CD4-positive, CD25-positive, alpha-beta regulatory T cell (primary cell): ENCODE data around the gene SORCS2. TPM values are rescaled to one million over a fixed set of nuclear protein-coding genes. Genes with fewer than 3 reads are reported as not detected.
A peak's percentile ranks its signal among the peaks of the same experiment; 100 is the strongest.

ENCODE experiments used
- ATAC-seq, 2 donors: fragments of 150-1000 bp; cut with Tn5 transposase; one replicate each; pipeline ENCODE4 v1.10.0; 2021; ENCODE audit warnings: low read depth in 2 of 2, moderate number of reproducible peaks in 2 of 2, moderate library complexity in 1 of 2
- DNase-seq, 3 donors: peaks; one replicate each; pipeline versions ENCODE4 v3.0.0 to v3.0.0-alpha.2; 2012 to 2022; ENCODE audit warnings: mixed read lengths in 1 of 3
- H3K27ac ChIP-seq: one replicate; pipeline ENCODE4 v1.7.0; 2013; ENCODE audit warnings: mild to moderate bottlenecking, low read length; ENCODE audit not compliant: insufficient read depth, poor library complexity, severe bottlenecking
- H3K27me3 ChIP-seq: one replicate; pipeline ENCODE4 v1.7.0; 2013; ENCODE audit warnings: low read length; ENCODE audit not compliant: control insufficient read depth, insufficient read depth
- H3K36me3 ChIP-seq: one replicate; pipeline ENCODE4 v1.7.0; 2013; ENCODE audit warnings: mild to moderate bottlenecking, low read length, moderate library complexity; ENCODE audit not compliant: control insufficient read depth, insufficient read depth
- H3K4me1 ChIP-seq: 2 replicates; pipeline ENCODE4 v1.7.0; 2013; ENCODE audit warnings: mild to moderate bottlenecking, low read length; ENCODE audit not compliant: insufficient read depth, control insufficient read depth, poor library complexity, severe bottlenecking
- H3K4me3 ChIP-seq: one replicate; pipeline ENCODE4 v1.7.0; 2013; ENCODE audit warnings: low read depth, mild to moderate bottlenecking, low read length, moderate library complexity
- H3K9me3 ChIP-seq, 2 experiments: 1 replicate in 1 of 2; 2 replicates in 1 of 2; pipeline ENCODE4 v1.7.0; 2013; ENCODE audit warnings: low read length in 2 of 2, mild to moderate bottlenecking in 1 of 2, moderate library complexity in 1 of 2; ENCODE audit not compliant: control insufficient read depth in 2 of 2
- H3K27ac Mint-ChIP-seq, 3 donors: one replicate each; pipeline ENCODE4 v1.8.0; 2020 to 2022; ENCODE audit warnings: mild to moderate bottlenecking in 3 of 3, mixed read lengths in 3 of 3, moderate library complexity in 2 of 3
- H3K27me3 Mint-ChIP-seq: one replicate; pipeline ENCODE4 v1.8.0; 2022; ENCODE audit warnings: mild to moderate bottlenecking, mixed read lengths
- H3K36me3 Mint-ChIP-seq: one replicate; pipeline ENCODE4 v1.8.0; 2020; ENCODE audit warnings: mixed read lengths
- H3K4me1 Mint-ChIP-seq, 4 donors: one replicate each; pipeline ENCODE4 v1.8.0; 2020 to 2022; ENCODE audit warnings: mixed read lengths in 4 of 4, mild to moderate bottlenecking in 1 of 4
- H3K4me3 Mint-ChIP-seq, 4 donors: one replicate each; pipeline ENCODE4 v1.8.0; 2020 to 2022; ENCODE audit warnings: mild to moderate bottlenecking in 4 of 4, mixed read lengths in 4 of 4, moderate library complexity in 3 of 4
- H3K9me3 Mint-ChIP-seq, 7 donors: one replicate each; pipeline ENCODE4 v1.8.0; 2020 to 2022; ENCODE audit warnings: mixed read lengths in 7 of 7, mild to moderate bottlenecking in 3 of 7, moderate library complexity in 2 of 7
- polyA plus RNA-seq, 4 donors: library from polyadenylated mRNA; unstranded; fragments of 300-500 nt; fragmentation: Illumina TruSeq; gene quantifications; one replicate each; pipeline ENCODE4 v1.2.3, GENCODE V29; 2021
- total RNA-seq: library from RNA; stranded (reverse); gene quantifications from one replicate; pipeline ENCODE4 v1.2.3, GENCODE V29; 2022

Gene SORCS2
- total and polyA plus RNA-seq, 5 donors from 2014 or later, result not detected

DNA sequence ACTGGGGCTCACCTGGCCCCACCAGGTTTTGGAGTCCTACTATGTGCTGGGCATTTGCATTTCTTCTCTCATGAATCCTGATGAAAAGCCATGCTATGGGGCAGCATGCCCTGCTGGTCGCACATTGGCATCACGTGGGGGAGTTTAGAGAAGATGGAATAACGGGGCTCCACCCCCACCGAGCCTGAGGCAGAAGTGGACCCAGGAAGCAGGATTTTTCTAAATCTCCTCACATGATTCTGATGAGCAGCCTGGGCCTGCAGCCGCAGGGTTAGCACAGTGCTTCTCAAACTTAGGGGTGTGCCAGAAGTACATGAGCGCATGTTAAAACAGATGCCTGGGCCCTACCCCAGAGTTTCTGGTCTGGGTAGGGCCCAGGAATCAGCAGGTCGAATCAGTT is 4.6 kb upstream of the SORCS2 start:
- no peaks in the 10 kb centered on the region for H3K27me3 ChIP-seq
- H3K4me1 Mint-ChIP-seq, result peaks cover 0 to 2% (median 0%) of the 10 kb centered on the region in 4 donors
- DNase-seq, result no peak
- no peak overlapping the region for H3K4me3 ChIP-seq
- H3K27ac ChIP-seq, result no peak overlapping the region
- peaks cover 35% of the 10 kb centered on the region for H3K27me3 Mint-ChIP-seq
- no peaks in the 10 kb centered on the region for H3K36me3 Mint-ChIP-seq
- H3K36me3 ChIP-seq, result no peaks in the 10 kb centered on the region
- H3K27ac Mint-ChIP-seq, result no peak overlapping the region
- no peaks in the 10 kb centered on the region for H3K9me3 ChIP-seq
- no peak for ATAC-seq
- no peaks in the 10 kb centered on the region for H3K4me1 ChIP-seq
- no peak overlapping the region for H3K4me3 Mint-ChIP-seq
- H3K9me3 Mint-ChIP-seq, result peaks cover 0 to 6% (median 0%) of the 10 kb centered on the region in 7 donors

DNA sequence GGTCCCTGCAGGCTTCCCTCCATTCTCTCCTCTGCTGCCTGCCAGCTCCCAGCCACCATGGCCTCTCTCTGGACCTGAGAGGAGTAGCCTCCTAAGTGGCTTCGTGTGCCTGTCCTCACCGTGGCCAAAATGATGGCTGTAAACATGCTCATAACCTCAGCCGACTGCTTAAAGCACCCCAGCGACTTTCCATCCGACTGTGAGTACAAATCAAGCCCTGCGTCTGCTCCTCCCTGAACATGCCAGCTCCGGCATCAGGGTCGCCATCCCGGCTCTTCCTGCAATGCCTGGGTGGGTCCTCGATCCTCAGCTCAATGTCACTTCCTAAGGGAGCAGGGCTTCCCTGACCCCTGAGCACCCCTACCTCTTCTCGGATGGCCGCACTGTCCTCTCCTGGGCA is 3.3 kb upstream of the SORCS2 start:
- ATAC-seq (no peak), DNase-seq (no peak)
- Mint-ChIP-seq H3K27me3 (peaks cover 41% of the 10 kb centered on the region), H3K4me3 (no peak overlapping the region), H3K9me3 (peaks cover 0 to 6% (median 0%) of the 10 kb centered on the region in 7 donors), H3K36me3 (no peaks in the 10 kb centered on the region), H3K4me1 (peaks cover 0 to 2% (median 0%) of the 10 kb centered on the region in 4 donors), H3K27ac (no peak overlapping the region)
- Histone ChIP-seq H3K36me3 (no peaks in the 10 kb centered on the region), H3K4me3 (no peak overlapping the region), H3K27ac (no peak overlapping the region), H3K9me3 (no peaks in the 10 kb centered on the region), H3K4me1 (peaks cover 6% of the 10 kb centered on the region), H3K27me3 (no peaks in the 10 kb centered on the region)

DNA sequence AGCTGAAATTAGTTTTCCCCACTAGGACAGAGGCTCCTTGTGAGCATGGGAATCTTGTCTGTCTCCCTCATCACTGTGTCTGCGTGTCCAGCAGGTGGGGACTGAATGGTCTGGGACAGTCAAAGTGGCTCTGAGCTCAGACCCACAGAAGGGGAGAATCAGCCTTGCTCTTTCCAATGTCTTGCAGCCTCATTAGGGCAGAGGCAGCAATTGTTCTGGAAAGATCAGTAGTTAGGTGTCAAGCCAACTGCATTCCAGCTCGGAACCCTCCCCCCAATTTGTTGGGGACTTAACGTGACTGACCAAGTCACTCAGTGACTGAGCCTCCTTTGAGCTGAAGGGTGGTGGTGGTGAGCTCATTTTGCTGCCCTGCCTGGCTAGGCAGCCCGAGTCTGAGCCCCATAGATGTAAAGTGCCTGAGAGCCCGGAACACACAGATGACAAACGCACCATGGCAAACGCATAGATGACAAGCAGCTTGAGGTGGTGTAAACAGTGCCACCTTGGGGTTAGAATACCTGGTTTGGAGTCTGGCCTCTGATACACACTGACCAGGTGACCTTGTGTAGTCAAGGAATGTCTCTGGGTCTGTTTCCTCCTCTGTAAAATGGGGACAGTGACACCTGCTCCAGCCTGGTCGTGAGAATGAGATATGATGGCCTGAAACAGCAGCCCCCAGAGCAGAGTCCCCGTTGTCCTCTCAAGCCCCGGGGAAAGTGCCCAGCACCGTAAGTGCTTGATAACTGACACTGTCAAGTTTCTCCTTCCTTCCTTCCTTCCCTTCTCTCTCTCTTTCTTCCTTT is 2.7 kb upstream of the SORCS2 start:
- H3K9me3 Mint-ChIP-seq, result peaks cover 0 to 5% (median 0%) of the 10 kb centered on the region in 7 donors

DNA sequence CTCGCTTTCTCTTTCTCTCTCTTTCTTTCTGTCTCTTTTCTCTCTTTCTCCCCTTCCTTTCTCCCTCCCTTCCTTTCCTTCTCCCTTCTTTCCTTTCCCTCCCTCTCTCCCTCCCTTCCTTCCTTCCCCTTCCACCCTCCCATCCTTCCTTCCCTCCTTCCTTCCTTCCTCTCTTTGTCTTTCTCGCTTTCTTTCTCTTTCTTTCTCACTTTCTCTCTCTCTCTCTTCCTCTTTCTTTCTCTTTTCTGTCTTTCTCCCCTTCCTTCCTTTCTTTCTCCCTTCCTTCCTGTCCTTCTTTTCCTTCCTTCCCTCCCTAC is 2.1 kb upstream of the SORCS2 start:
- H3K4me3 Mint-ChIP-seq, result no peak overlapping the region
- no peak for ATAC-seq
- no peak overlapping the region for H3K4me3 ChIP-seq
- H3K9me3 ChIP-seq, result no peaks in the 10 kb centered on the region
- H3K27me3 ChIP-seq, result peaks cover under 1% of the 10 kb centered on the region
- DNase-seq, result no peak
- H3K36me3 Mint-ChIP-seq, result no peaks in the 10 kb centered on the region
- H3K9me3 Mint-ChIP-seq, result peaks cover 0 to 4% (median 0%) of the 10 kb centered on the region in 7 donors
- H3K27ac Mint-ChIP-seq, result no peak overlapping the region
- H3K4me1 ChIP-seq, result peaks cover 6% of the 10 kb centered on the region
- H3K36me3 ChIP-seq, result no peaks in the 10 kb centered on the region
- peaks cover 0 to 2% (median 0%) of the 10 kb centered on the region in 4 donors for H3K4me1 Mint-ChIP-seq
- no peak overlapping the region for H3K27ac ChIP-seq
- peaks cover 50% of the 10 kb centered on the region for H3K27me3 Mint-ChIP-seq

More for the DNA sequence above, 2.7 kb upstream of the SORCS2 start:
- H3K27ac ChIP-seq, result no peak overlapping the region
- Mint-ChIP-seq H3K4me1 (peaks cover 0 to 2% (median 0%) of the 10 kb centered on the region in 4 donors), H3K27ac (no peak overlapping the region), H3K4me3 (no peak overlapping the region), H3K36me3 (no peaks in the 10 kb centered on the region), H3K27me3 (peaks cover 46% of the 10 kb centered on the region)
- H3K27me3 ChIP-seq, result no peaks in the 10 kb centered on the region
- DNase-seq (no peak), ATAC-seq (no peak)
- no peaks in the 10 kb centered on the region for H3K36me3 ChIP-seq
- H3K4me1 ChIP-seq, result peaks cover 6% of the 10 kb centered on the region
- H3K4me3 ChIP-seq, result no peak overlapping the region
- H3K9me3 ChIP-seq, result no peaks in the 10 kb centered on the region

DNA sequence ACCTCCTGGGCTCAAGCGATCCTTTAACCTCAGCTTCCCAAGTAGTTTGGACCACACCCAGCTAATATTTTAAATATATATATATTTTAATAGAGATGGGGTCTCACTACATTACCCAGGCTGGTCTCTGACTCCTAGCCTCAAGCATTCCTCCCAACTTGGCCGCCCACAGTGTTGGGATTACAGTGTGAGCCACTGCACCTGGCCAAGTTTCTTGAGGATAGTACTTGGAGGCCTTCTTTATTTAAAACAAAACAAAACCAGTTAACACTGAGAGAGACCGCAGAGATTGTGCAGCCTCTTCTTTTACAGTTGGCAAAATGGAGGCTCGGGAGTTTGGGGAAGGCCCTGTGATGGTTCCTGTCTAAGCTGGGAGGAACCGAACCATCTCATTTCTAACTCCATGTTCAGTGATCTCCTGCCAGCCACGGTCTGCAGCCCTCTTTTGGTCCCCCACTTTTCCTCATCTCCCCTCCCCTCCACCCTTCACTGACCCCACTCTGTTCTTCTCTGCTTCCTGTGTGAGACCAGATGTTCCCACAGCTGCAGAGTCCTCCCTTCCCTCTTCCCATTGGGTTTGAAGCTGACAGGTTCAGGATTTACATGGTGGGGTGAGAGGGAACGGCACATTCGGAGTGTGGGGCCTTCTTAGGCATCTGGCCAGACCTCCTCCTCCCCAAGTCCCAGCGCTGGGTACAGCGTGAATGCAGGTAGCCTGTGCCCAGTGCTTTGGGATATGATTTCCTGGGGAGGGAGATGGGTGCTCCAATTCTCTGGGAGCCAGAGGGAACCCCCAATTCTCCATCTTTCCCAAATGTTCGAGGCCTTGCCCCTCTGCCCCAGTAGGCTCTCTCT is 1.4 kb upstream of the SORCS2 start:
- Histone ChIP-seq H3K36me3 (no peaks in the 10 kb centered on the region), H3K4me3 (no peak overlapping the region), H3K27ac (no peak overlapping the region), H3K9me3 (no peaks in the 10 kb centered on the region), H3K4me1 (peaks cover 6% of the 10 kb centered on the region), H3K27me3 (peaks cover 4% of the 10 kb centered on the region)
- ATAC-seq (no peak), DNase-seq (no peak)
- Mint-ChIP-seq H3K36me3 (no peaks in the 10 kb centered on the region), H3K9me3 (peaks cover 0 to 4% (median 0%) of the 10 kb centered on the region in 7 donors), H3K27me3 (peaks cover 57% of the 10 kb centered on the region), H3K4me1 (peaks cover 0 to 2% (median 0%) of the 10 kb centered on the region in 4 donors), H3K27ac (no peak overlapping the region), H3K4me3 (no peak overlapping the region)

DNA sequence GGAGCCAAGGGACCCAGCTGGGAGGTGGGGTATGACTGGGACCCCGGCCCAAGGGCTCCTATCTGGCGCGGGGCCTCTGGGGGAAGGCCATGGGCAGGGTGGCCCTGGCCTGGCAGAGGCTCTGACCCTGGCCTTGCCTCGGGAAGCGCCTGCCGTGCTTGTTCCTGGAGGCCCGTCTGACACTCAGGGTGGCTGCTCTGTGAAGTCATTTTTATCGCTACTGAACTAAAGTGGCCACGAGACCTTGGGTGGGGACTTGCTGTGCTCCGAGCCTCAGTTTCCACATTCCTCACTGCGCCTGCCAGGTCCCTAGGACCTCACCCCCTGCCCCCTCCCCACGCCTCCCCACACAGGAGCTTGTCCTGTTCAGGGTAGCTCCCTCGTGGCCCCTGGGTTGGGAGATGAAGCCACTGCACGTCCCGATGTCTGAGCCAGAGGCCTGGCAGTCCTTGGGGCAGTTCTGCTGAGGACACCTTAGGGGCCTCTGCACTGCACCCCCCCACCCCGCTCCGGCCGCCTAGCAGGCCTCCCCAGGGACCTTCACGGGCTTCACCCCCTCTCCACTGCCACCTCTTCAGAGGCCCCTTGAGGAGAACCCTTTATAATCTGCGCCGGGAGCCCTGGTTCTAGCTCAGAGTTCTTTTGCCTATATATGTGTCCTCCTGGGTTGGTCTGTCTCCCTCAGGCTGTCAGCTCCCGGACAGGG is 639 bp upstream of the SORCS2 start:
- H3K9me3 Mint-ChIP-seq, result peaks cover 0 to 4% (median 0%) of the 10 kb centered on the region in 7 donors

DNA sequence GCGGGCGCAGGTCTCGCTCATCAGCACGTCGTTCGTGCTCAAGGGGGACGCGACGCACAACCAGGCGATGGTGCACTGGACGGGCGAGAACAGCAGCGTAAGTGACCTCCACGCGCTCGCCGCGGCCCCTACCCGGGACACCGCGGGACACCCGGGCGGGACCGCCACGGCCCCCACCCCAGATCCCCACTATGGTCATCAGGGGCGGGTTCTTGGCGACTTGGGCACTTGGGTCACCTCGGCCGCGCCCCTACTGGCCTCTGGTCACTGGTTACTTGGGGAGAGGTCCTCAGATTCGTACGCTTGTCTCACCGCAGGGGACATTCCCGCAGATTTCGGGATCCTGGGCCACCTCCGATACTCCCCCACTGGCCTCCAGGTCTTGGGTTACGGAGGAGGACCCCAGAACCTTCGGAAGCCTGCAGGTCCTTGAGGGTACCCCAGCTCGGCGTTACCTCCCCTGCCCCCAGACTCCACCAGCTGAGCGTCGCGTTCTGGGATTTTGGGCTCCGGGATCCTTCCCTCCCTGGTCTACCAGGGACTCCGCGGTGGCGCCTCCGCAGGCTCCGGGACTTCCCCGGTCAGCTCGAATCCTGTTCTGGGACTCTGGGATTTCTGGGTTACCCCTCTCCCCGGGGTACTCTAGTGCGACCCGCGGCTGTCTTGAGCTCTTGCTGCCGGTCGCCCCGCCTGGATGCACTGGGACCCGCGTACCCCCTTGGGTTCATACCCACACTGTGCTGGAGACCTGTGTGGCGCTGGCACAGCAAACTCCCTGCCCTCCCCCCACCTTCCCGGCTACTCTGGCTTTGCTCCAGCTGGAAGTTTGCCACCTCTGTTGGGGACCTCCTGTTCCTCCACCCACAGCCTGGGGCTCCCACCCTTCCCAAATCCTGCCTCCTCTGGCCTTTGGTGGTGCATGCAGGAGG is 956 bp downstream of the SORCS2 start:
- H3K27ac ChIP-seq, result no peak overlapping the region
- no peak for DNase-seq
- H3K27me3 Mint-ChIP-seq, result peaks cover 50% of the 10 kb centered on the region
- no peaks in the 10 kb centered on the region for H3K36me3 ChIP-seq
- H3K4me1 ChIP-seq, result peaks cover 6% of the 10 kb centered on the region
- no peaks in the 10 kb centered on the region for H3K9me3 Mint-ChIP-seq
- H3K36me3 Mint-ChIP-seq, result no peaks in the 10 kb centered on the region
- H3K27me3 ChIP-seq, result peaks cover 4% of the 10 kb centered on the region
- H3K27ac Mint-ChIP-seq, result no peak overlapping the region
- no peak for ATAC-seq
- peaks cover 0 to 2% (median 0%) of the 10 kb centered on the region in 4 donors for H3K4me1 Mint-ChIP-seq
- peak overlapping the region in 2 of 4 donors; percentile 28 to 41 for H3K4me3 Mint-ChIP-seq
- no peak overlapping the region for H3K4me3 ChIP-seq
- no peaks in the 10 kb centered on the region for H3K9me3 ChIP-seq

More for the DNA sequence above, 639 bp upstream of the SORCS2 start:
- DNase-seq, result no peak
- H3K27ac ChIP-seq, result no peak overlapping the region
- no peaks in the 10 kb centered on the region for H3K36me3 ChIP-seq
- no peak overlapping the region for H3K4me3 ChIP-seq
- H3K9me3 ChIP-seq, result no peaks in the 10 kb centered on the region
- Mint-ChIP-seq H3K27ac (no peak overlapping the region), H3K4me1 (peaks cover 0 to 2% (median 0%) of the 10 kb centered on the region in 4 donors), H3K36me3 (no peaks in the 10 kb centered on the region), H3K27me3 (peaks cover 64% of the 10 kb centered on the region), H3K4me3 (peak overlapping the region in 1 of 4 donors; percentile 66)
- no peak for ATAC-seq
- H3K27me3 ChIP-seq, result peaks cover 4% of the 10 kb centered on the region
- H3K4me1 ChIP-seq, result peaks cover 6% of the 10 kb centered on the region
